A673 (cell line): Measurements from ENCODE around the gene ANGPT4. TPM values are rescaled to one million over a fixed set of nuclear protein-coding genes. Genes with fewer than 3 reads are reported as not detected.

Source experiments
- BruUV-seq: library from RNA; stranded (reverse); fragments of 400-500 nt; replicated peaks from 2 replicates; lab custom pipeline; 2021; lab: Mats Ljungman, UMichigan
- CTCF ChIA-PET: fragments of 300-600 bp; sonication (Branson Sonifier 250); formaldehyde crosslinking; loops from one replicate; lab custom pipeline; 2022; ENCODE audit warnings: antibody characterized with exemption; lab: Charles Lee
- POLR2A ChIA-PET: fragments of 300-600 bp; sonication (Branson Sonifier 250); formaldehyde crosslinking; loops from one replicate; lab custom pipeline; 2022; ENCODE audit warnings: antibody characterized with exemption; ENCODE audit not compliant: low non-redundant PET; lab: Charles Lee
- DNase-seq: peaks from one replicate; pipeline ENCODE4 v3.0.0-alpha.2; 2015; ENCODE audit warnings: low spot score
- H3K27ac ChIP-seq: fragments of 200-600 bp; sonication (generic); 2 replicates; pipeline ENCODE4 v1.5.1; 2016; ENCODE audit warnings: mixed run types, low read depth, mild to moderate bottlenecking, mixed read lengths, antibody characterized with exemption, low read length; ENCODE audit not compliant: poor library complexity, severe bottlenecking
- H3K27me3 ChIP-seq: fragments of 200-600 bp; sonication (generic); replicated peaks from 2 replicates; pipeline ENCODE4 v1.6.1; 2017; ENCODE audit warnings: mixed run types, low read depth, mild to moderate bottlenecking, mixed read lengths, antibody characterized with exemption, low read length; ENCODE audit not compliant: insufficient read depth, poor library complexity
- H3K36me3 ChIP-seq: fragments of 200-600 bp; sonication (generic); 2 replicates; pipeline ENCODE4 v1.6.1; 2016; ENCODE audit warnings: mixed run types, mild to moderate bottlenecking, mixed read lengths, antibody characterized with exemption, low read length; ENCODE audit not compliant: insufficient read depth, poor library complexity, severe bottlenecking
- H3K4me1 ChIP-seq: fragments of 200-600 bp; sonication (generic); 2 replicates; pipeline ENCODE4 v1.6.1; 2017; ENCODE audit warnings: mixed run types, mild to moderate bottlenecking, mixed read lengths, antibody characterized with exemption, low read length; ENCODE audit not compliant: insufficient read depth, poor library complexity, severe bottlenecking
- H3K4me3 ChIP-seq: fragments of 200-600 bp; sonication (generic); 2 replicates; pipeline ENCODE4 v1.5.1; 2016; ENCODE audit warnings: low read depth, mixed run types, mild to moderate bottlenecking, mixed read lengths, low read length; ENCODE audit not compliant: poor library complexity, severe bottlenecking
- H3K9me3 ChIP-seq: fragments of 200-600 bp; sonication (generic); 2 replicates; pipeline ENCODE4 v1.6.1; 2016; ENCODE audit warnings: mixed run types, low read depth, mild to moderate bottlenecking, mixed read lengths, antibody characterized with exemption, low read length; ENCODE audit not compliant: poor library complexity, severe bottlenecking
- EZH2 ChIP-seq: fragments of 200-600 bp; sonication (generic); IDR thresholded peaks from 2 replicates; pipeline ENCODE4 v1.6.1; 2017; ENCODE audit warnings: borderline replicate concordance, low read depth, mild to moderate bottlenecking, mixed read lengths, antibody characterized with exemption, low read length; ENCODE audit not compliant: poor library complexity, severe bottlenecking
- intact Hi-C: fragments of 100-400 bp; cut with micrococcal nuclease; formaldehyde crosslinking; loops from one replicate; pipeline ENCODE4 v1.10.0; 2022; ENCODE audit not compliant: unreplicated experiment
- total RNA-seq: library from RNA; stranded (reverse); gene quantifications from 2 replicates; pipeline ENCODE4 v1.2.3, GENCODE V29; 2021
- TF ChIP-seq, protein P1 (sequence below): fragments of 300-800, 200-600 bp; sonication (generic); conservative IDR thresholded peaks from 2 replicates; pipeline ENCODE4 v1.5.1; 2017; ENCODE audit warnings: low read depth, mild to moderate bottlenecking, antibody characterized with exemption, low read length, moderate library complexity, mixed read lengths

Gene ANGPT4
- total RNA-seq, 1 experiment from 2014 or later: not detected

DNA sequence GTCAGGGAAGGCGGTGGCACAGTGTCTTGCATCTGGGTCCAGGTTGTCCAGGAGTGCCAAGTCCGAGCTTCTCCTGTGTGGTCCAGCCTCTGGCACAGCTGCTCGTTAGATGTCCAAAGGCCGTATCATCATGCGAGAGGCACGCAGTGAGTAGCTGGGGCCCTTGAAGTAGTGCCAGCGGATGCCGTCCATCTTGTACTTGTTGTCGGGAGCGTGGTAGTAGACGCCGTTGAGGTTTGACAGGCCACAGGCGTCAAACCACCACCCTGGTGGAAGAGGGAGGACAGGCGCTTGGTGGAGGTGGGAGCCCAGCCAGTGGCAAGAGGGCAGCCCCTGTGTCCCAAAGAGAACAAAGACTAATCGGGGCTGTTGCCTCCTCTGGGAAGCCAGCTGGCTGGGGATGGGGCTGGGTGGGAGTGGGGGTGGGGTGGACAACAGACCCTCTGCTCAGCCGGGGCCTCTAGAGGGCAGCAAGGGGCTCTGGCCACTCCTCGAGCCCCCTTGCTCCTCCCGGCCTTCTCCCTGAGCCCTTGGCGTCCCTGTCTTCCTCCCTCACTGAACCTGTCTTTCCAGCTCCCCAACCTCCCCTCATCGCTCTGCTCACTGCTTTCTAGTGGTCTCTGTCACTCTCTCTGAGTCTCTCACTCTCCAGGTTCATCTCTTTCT, 43.1 kb downstream of the ANGPT4 start:
- Histone ChIP-seq H3K4me1 (no peaks in the 10 kb centered on the region), H3K9me3 (no peaks in the 10 kb centered on the region), H3K36me3 (no peaks in the 10 kb centered on the region), H3K27me3 (no peaks in the 10 kb centered on the region), H3K27ac (no peak overlapping the region), H3K4me3 (no peak overlapping the region)
- POLR2A ChIA-PET: interaction anchor here (0.6 kb wide), 1 partner anchor 10 kb away, joined by 3 read pairs; no protein-coding TSS in a partner anchor
- CTCF ChIA-PET: interaction anchor here (1.2 kb wide), 1 partner anchor 340 kb away, joined by 3 read pairs; no protein-coding TSS in a partner anchor
- intact Hi-C loops: no loop called here
- TF ChIP-seq, protein P1, sequence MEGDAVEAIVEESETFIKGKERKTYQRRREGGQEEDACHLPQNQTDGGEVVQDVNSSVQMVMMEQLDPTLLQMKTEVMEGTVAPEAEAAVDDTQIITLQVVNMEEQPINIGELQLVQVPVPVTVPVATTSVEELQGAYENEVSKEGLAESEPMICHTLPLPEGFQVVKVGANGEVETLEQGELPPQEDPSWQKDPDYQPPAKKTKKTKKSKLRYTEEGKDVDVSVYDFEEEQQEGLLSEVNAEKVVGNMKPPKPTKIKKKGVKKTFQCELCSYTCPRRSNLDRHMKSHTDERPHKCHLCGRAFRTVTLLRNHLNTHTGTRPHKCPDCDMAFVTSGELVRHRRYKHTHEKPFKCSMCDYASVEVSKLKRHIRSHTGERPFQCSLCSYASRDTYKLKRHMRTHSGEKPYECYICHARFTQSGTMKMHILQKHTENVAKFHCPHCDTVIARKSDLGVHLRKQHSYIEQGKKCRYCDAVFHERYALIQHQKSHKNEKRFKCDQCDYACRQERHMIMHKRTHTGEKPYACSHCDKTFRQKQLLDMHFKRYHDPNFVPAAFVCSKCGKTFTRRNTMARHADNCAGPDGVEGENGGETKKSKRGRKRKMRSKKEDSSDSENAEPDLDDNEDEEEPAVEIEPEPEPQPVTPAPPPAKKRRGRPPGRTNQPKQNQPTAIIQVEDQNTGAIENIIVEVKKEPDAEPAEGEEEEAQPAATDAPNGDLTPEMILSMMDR: no peak
- TF ChIP-seq EZH2: no peak
- no TSS peak for BruUV-seq
- no peak for DNase-seq

GRCh38 chr20:871948-872347, 44.2 kb downstream of the ANGPT4 start:
- TF ChIP-seq, protein P1: no peak
- Histone ChIP-seq H3K9me3 (no peaks in the 10 kb centered on the region), H3K27ac (no peak overlapping the region), H3K4me1 (no peaks in the 10 kb centered on the region), H3K27me3 (no peaks in the 10 kb centered on the region), H3K36me3 (no peaks in the 10 kb centered on the region), H3K4me3 (no peak overlapping the region)
- no TSS peak for BruUV-seq
- POLR2A ChIA-PET: no interaction called here
- CTCF ChIA-PET: no interaction called here
- no peak for DNase-seq
- intact Hi-C loops: no loop called here

GRCh38 chr20:871436-871835, 44.7 kb downstream of the ANGPT4 start:
- H3K4me3 ChIP-seq: no peak overlapping the region
- H3K9me3 ChIP-seq: no peaks in the 10 kb centered on the region
- no peaks in the 10 kb centered on the region for H3K4me1 ChIP-seq
- intact Hi-C loops: no loop called here
- no peaks in the 10 kb centered on the region for H3K36me3 ChIP-seq
- no peak for DNase-seq
- ChIA-PET CTCF (no interaction called here), POLR2A (no interaction called here)
- H3K27me3 ChIP-seq: no peaks in the 10 kb centered on the region
- TF ChIP-seq, protein P1: no peak
- no peak for TF ChIP-seq EZH2
- no TSS peak for BruUV-seq
- H3K27ac ChIP-seq: no peak overlapping the region
